Left lung (tissue), 10 donors: ENCODE results near the gene PRSS53. TPM values are rescaled to one million over a fixed set of nuclear protein-coding genes. Genes with fewer than 3 reads are reported as not detected.

Experiments used
- ATAC-seq: fragments of 200-7000 bp; cut with Tn5 transposase; one replicate; pipeline ENCODE4 v1.9.1; 2020; ENCODE audit warnings: moderate library complexity
- DNase-seq, 4 donors: peaks; one replicate each; pipeline ENCODE4 v3.0.0-alpha.2; 2013 to 2020
- H3K27ac ChIP-seq, 2 donors: fragments of 200-600 bp; sonication (generic) in 1 of 2; one replicate each; pipeline versions ENCODE4 v1.5.0 to v1.8.0; 2020 to 2021
- H3K27me3 ChIP-seq, 2 donors: fragments of 200-600 bp; sonication (generic) in 1 of 2; one replicate each; pipeline versions ENCODE4 v1.5.0 to v1.8.0; 2020 to 2021
- H3K36me3 ChIP-seq, 2 donors: fragments of 200-600 bp; sonication (generic) in 1 of 2; one replicate each; pipeline versions ENCODE4 v1.5.0 to v1.8.0; 2020 to 2021
- H3K4me1 ChIP-seq, 2 donors: fragments of 200-600 bp; one replicate each; pipeline ENCODE4 v1.8.0; 2021
- H3K4me3 ChIP-seq, 2 donors: fragments of 200-600 bp; sonication (generic) in 1 of 2; one replicate each; pipeline versions ENCODE4 v1.5.0 to v1.8.0; 2020 to 2021; ENCODE audit warnings: mild to moderate bottlenecking in 1 of 2
- H3K9me3 ChIP-seq, 2 donors: fragments of 200-600 bp; sonication (generic) in 1 of 2; one replicate each; pipeline versions ENCODE4 v1.5.0 to v1.8.0; 2020 to 2021
- intact Hi-C, 2 donors: fragments of 100-400 bp; cut with DNase I; formaldehyde crosslinking; loops; one replicate each; pipeline versions ENCODE4 v1.11.2 to v1.14.2; 2022
- polyA plus RNA-seq, 6 donors: library from polyadenylated mRNA; unstranded; fragments of 120-200 nt; gene quantifications; one replicate each; pipeline ENCODE4 v1.2.1, GENCODE V29; 2013; ENCODE audit not compliant: insufficient read length in 6 of 6
- total RNA-seq, 2 donors: library from RNA; stranded (reverse); fragmentation: NEBNext Ultra II Directional; extraction: Animal tissue kit (Norgen Biotek cat#: 25700); gene quantifications; one replicate each; pipeline ENCODE4 v1.2.1, GENCODE V29; 2021
- TF ChIP-seq, protein P1 (sequence below), 2 donors: fragments of 200-600 bp; sonication (generic) in 1 of 2; IDR thresholded peaks; one replicate each; pipeline versions ENCODE4 v1.5.0 to v1.8.0; 2021; ENCODE audit warnings: antibody characterized with exemption in 2 of 2
- donor health status: DM: no; HTN: yes; CAD: no.
- donor health status: DM: no; HTN: no; CAD: no.

Gene PRSS53
- total and polyA plus RNA-seq, 8 donors, result 0.96 to 2.9 (median 2.2) TPM

DNA sequence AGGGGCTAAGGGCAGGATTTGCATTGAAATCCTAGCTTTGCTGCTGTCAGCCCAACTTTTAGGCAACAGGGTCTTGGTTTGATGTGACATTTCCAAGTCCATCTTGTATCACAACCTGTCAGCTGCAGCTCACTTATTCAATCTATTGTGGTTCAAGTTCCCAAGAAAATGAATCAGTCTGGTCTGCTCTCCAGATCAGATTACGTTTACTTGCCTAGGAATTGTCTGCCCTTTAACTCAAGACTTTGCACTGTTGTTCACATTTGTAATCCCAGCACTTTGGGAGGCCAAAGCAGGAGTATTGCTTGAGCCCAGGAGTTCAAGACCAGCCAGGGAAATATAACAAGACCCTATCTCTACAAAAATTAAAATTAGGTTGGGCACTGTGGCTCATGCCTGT is 45.4 kb downstream of the PRSS53 start:
- Histone ChIP-seq H3K27me3 (no peaks in the 10 kb centered on the region), H3K4me3 (no peak overlapping the region), H3K9me3 (no peaks in the 10 kb centered on the region), H3K36me3 (peaks cover 0 to 55% of the 10 kb centered on the region in 2 donors), H3K4me1 (no peaks in the 10 kb centered on the region), H3K27ac (no peak overlapping the region)
- TF ChIP-seq, protein P1, sequence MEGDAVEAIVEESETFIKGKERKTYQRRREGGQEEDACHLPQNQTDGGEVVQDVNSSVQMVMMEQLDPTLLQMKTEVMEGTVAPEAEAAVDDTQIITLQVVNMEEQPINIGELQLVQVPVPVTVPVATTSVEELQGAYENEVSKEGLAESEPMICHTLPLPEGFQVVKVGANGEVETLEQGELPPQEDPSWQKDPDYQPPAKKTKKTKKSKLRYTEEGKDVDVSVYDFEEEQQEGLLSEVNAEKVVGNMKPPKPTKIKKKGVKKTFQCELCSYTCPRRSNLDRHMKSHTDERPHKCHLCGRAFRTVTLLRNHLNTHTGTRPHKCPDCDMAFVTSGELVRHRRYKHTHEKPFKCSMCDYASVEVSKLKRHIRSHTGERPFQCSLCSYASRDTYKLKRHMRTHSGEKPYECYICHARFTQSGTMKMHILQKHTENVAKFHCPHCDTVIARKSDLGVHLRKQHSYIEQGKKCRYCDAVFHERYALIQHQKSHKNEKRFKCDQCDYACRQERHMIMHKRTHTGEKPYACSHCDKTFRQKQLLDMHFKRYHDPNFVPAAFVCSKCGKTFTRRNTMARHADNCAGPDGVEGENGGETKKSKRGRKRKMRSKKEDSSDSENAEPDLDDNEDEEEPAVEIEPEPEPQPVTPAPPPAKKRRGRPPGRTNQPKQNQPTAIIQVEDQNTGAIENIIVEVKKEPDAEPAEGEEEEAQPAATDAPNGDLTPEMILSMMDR (IDR thresholded peaks at IDR 0.05), result no peak
- DNase-seq (no peak), ATAC-seq (no peak)
- intact Hi-C loops, result no loop called here

DNA sequence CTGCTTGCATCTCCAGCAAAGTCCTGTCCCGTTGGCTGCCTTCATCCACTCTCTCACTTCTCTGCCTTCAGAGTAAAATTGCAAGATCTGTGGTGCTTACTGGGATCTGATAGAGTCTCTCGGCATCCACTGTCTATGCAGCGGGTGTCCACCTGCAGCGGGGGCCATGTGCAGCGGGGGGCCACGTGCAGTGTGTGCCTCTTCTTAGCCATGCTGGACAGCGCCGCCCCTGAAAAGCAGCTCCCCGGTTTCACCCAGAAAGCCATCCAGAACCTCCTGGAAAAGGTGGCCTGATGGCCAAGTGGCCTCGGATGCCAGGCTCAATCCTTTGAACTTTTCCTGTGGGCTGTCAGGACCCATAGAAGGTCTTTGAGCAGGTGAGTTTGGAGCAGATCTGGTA is 45.9 kb downstream of the PRSS53 start:
- TF ChIP-seq, protein P1 (IDR thresholded peaks at IDR 0.05), result no peak
- intact Hi-C loops, result no loop called here
- ATAC-seq (no peak), DNase-seq (no peak)
- peaks cover 0 to 60% of the 10 kb centered on the region in 2 donors for H3K36me3 ChIP-seq
- H3K27me3 ChIP-seq, result no peaks in the 10 kb centered on the region
- no peaks in the 10 kb centered on the region for H3K9me3 ChIP-seq
- H3K4me3 ChIP-seq, result no peak overlapping the region
- no peak overlapping the region for H3K27ac ChIP-seq
- no peaks in the 10 kb centered on the region for H3K4me1 ChIP-seq

DNA sequence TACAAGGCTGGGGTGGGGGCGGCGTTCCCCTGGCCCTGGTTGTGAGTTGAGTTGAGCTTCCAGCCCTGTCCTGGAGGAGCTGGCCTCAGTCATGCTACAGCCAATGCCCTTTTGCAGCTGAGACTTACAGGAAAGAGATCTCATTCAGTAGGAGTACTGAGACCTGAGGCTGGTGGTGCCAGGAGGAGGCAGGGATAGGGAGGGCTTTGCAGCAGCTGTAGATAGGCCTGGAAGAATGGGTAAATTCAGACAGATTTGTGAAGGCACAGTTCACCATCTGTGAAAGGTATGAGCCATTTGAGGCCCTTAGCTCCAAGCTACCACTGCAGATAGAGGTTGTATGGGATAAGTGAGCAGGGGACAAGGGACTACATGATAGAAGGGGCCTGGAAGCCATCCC is 49.8 kb downstream of the PRSS53 start:
- H3K27ac ChIP-seq, result no peak overlapping the region
- H3K27me3 ChIP-seq, result no peaks in the 10 kb centered on the region
- ATAC-seq (no peak), DNase-seq (no peak)
- H3K36me3 ChIP-seq, result peaks cover 0 to 87% of the 10 kb centered on the region in 2 donors
- H3K4me3 ChIP-seq, result no peak overlapping the region
- TF ChIP-seq, protein P1 (IDR thresholded peaks at IDR 0.05), result no peak
- no peaks in the 10 kb centered on the region for H3K9me3 ChIP-seq
- intact Hi-C loops, result no loop called here
- peaks cover 8 to 31% of the 10 kb centered on the region in 2 donors for H3K4me1 ChIP-seq

DNA sequence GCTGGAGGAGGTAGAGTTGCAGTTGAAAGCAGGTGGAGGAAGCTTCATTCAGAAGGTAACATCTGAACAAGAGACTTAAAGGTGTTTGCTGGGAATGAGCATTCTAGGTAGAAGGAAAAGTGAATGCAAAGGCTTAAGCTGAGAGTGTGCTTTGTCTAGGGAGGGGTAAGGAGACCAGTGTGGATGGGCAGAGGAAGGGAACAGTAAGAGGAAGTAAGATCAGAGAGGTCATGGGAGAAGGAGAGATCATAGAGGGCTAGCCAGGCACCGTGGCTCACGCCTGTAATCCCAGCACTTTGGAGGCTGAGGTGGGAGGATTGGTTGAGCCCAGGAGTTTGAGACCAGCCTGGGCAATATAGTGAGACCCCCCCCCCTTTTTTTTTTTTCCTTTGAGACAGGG is 52.1 kb downstream of the PRSS53 start:
- TF ChIP-seq, protein P1 (IDR thresholded peaks at IDR 0.05), result no peak
- no peak overlapping the region for H3K27ac ChIP-seq
- intact Hi-C loops, result no loop called here
- no peaks in the 10 kb centered on the region for H3K27me3 ChIP-seq
- no peak for DNase-seq
- peaks cover 0 to 65% of the 10 kb centered on the region in 2 donors for H3K36me3 ChIP-seq
- ATAC-seq, result no peak
- peaks cover 8 to 39% of the 10 kb centered on the region in 2 donors for H3K4me1 ChIP-seq
- H3K4me3 ChIP-seq, result no peak overlapping the region
- H3K9me3 ChIP-seq, result no peaks in the 10 kb centered on the region

DNA sequence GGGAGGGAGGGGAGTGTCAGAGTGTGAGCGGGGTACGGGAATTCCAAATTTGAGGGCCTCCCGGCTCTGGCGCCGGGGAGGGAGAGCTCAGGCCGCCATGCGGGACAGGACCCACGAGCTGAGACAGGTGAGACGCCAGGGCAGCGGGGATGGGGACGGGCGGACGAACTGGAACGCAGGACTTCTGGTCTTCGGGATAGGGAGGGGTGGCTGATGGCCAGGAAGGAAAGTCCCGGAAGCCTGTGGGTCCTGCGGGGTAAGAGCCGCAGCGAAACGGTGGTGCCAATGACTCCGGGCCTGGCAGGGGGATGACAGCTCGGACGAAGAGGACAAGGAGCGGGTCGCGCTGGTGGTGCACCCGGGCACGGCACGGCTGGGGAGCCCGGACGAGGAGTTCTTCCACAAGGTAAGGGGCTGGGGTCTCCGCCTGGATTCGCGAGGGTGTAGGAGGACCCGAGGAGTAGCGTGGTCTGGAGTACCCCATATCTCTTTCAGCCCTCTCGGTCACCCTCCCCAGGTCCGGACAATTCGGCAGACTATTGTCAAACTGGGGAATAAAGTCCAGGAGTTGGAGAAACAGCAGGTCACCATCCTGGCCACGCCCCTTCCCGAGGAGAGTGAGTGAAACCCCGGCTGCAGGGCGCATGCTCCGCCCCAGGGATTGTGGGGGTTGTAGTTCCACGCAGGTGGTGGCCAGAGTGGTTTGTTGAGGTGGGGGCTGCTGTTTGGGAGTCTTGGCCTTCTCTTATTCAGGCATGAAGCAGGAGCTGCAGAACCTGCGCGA is 54.8 kb downstream of the PRSS53 start:
- H3K27ac ChIP-seq, result peak overlapping the region; percentile 93 to 98
- H3K4me3 ChIP-seq, result peak overlapping the region; percentile 76 to 100
- no peaks in the 10 kb centered on the region for H3K27me3 ChIP-seq
- ATAC-seq (peak; percentile 88), DNase-seq (peak; percentile 78 to 95 (median 91))
- intact Hi-C loops, result no loop called here
- H3K36me3 ChIP-seq, result peaks cover 0 to 37% of the 10 kb centered on the region in 2 donors
- peaks cover 8 to 39% of the 10 kb centered on the region in 2 donors for H3K4me1 ChIP-seq
- TF ChIP-seq, protein P1 (IDR thresholded peaks at IDR 0.05), result no peak
- no peaks in the 10 kb centered on the region for H3K9me3 ChIP-seq

Other genes starting within 250 kb of the PRSS53 start
- 10 to 100 TPM; 25.8 to 29.3 TPM for gene BCL7C, start 194.9 kb downstream of the PRSS53 start, total RNA-seq
- gene BCL7C, start 194.9 kb downstream of the PRSS53 start, polyA plus RNA-seq, result 10 to 100 TPM; 36.0 to 50.5 (median 46.5) TPM
- 1 to 10 TPM; 4.5 to 7.9 TPM for gene CTF1, start 192.3 kb downstream of the PRSS53 start, total RNA-seq
- gene CTF1, start 192.3 kb downstream of the PRSS53 start, polyA plus RNA-seq, result 10 to 100 TPM in 2 of 6 donors, 1 to 10 TPM in 4; 8.8 to 10.5 (median 9.3) TPM
- gene FBXL19, start 165.4 kb downstream of the PRSS53 start, total RNA-seq, result 10 to 100 TPM; 11.2 to 18.7 TPM
- 10 to 100 TPM; 13.8 to 26.8 (median 20.9) TPM for gene FBXL19, start 165.4 kb downstream of the PRSS53 start, polyA plus RNA-seq
- gene ORAI3, start 139.9 kb downstream of the PRSS53 start, total RNA-seq, result 10 to 100 TPM; 20.7 to 23.2 TPM
- 10 to 100 TPM; 16.9 to 20.7 (median 18.6) TPM for gene ORAI3, start 139.9 kb downstream of the PRSS53 start, polyA plus RNA-seq
- 10 to 100 TPM; 12.1 to 16.4 TPM for gene SETD1A, start 131.2 kb downstream of the PRSS53 start, total RNA-seq
- gene SETD1A, start 131.2 kb downstream of the PRSS53 start, polyA plus RNA-seq, result 10 to 100 TPM; 14.7 to 21.5 (median 15.3) TPM
- 10 to 100 TPM; 25.9 to 28.4 TPM for gene HSD3B7, start 103.7 kb downstream of the PRSS53 start, total RNA-seq
- gene HSD3B7, start 103.7 kb downstream of the PRSS53 start, polyA plus RNA-seq, result 1 to 10 TPM; 3.9 to 5.1 (median 4.5) TPM
- gene STX1B, start 78.3 kb downstream of the PRSS53 start, total RNA-seq, result under 1 TPM; 0.47 to 0.50 TPM
- under 1 TPM; 0.24 to 0.85 (median 0.60) TPM for gene STX1B, start 78.3 kb downstream of the PRSS53 start, polyA plus RNA-seq
- gene STX4, start 55.4 kb downstream of the PRSS53 start, total RNA-seq, result 10 to 100 TPM; 65.4 to 84.8 TPM
- gene STX4, start 55.4 kb downstream of the PRSS53 start, polyA plus RNA-seq, result 10 to 100 TPM; 37.7 to 47.6 (median 42.0) TPM
- 10 to 100 TPM; 11.8 to 12.2 TPM for gene ZNF668, start 14.7 kb downstream of the PRSS53 start, total RNA-seq
- gene ZNF668, start 14.7 kb downstream of the PRSS53 start, polyA plus RNA-seq, result 1 to 10 TPM; 3.8 to 5.9 (median 5.4) TPM
- 10 to 100 TPM; 15.1 to 18.1 TPM for gene ZNF646, start 14.5 kb downstream of the PRSS53 start, total RNA-seq
- gene ZNF646, start 14.5 kb downstream of the PRSS53 start, polyA plus RNA-seq, result 10 to 100 TPM; 11.3 to 14.6 (median 12.9) TPM
- 100 to 1,000 TPM in 1 of 2 donors, 10 to 100 TPM in 1; 76.4 to 102 TPM for gene VKORC1, start 5.9 kb upstream of the PRSS53 start, total RNA-seq
- gene VKORC1, start 5.9 kb upstream of the PRSS53 start, polyA plus RNA-seq, result 10 to 100 TPM; 62.0 to 66.5 (median 63.6) TPM
- gene BCKDK, start 19.4 kb upstream of the PRSS53 start, total RNA-seq, result 10 to 100 TPM; 36.1 to 43.8 TPM
- gene BCKDK, start 19.4 kb upstream of the PRSS53 start, polyA plus RNA-seq, result 10 to 100 TPM; 32.8 to 40.9 (median 38.9) TPM
- gene KAT8, start 28.7 kb upstream of the PRSS53 start, total RNA-seq, result 10 to 100 TPM; 49.8 to 55.0 TPM
- 10 to 100 TPM; 59.6 to 74.6 (median 63.9) TPM for gene KAT8, start 28.7 kb upstream of the PRSS53 start, polyA plus RNA-seq
- gene PRSS8, start 46.8 kb upstream of the PRSS53 start, total RNA-seq, result 100 to 1,000 TPM in 1 of 2 donors, 10 to 100 TPM in 1; 61.2 to 129 TPM
- 100 to 1,000 TPM in 5 of 6 donors, 10 to 100 TPM in 1; 98.0 to 123 (median 107) TPM for gene PRSS8, start 46.8 kb upstream of the PRSS53 start, polyA plus RNA-seq
- 1 to 10 TPM; 4.8 to 5.8 TPM for gene PRSS36, start 61.1 kb upstream of the PRSS53 start, total RNA-seq
- 1 to 10 TPM in 5 of 6 donors, under 1 TPM in 1; 0.70 to 3.3 (median 1.9) TPM for gene PRSS36, start 61.1 kb upstream of the PRSS53 start, polyA plus RNA-seq
- 100 to 1,000 TPM; 180 to 259 TPM for gene FUS, start 91.2 kb upstream of the PRSS53 start, total RNA-seq
- gene FUS, start 91.2 kb upstream of the PRSS53 start, polyA plus RNA-seq, result 100 to 1,000 TPM; 663 to 829 (median 794) TPM
- gene PYCARD, start 113.8 kb upstream of the PRSS53 start, total RNA-seq, result 10 to 100 TPM; 46.4 to 59.8 TPM
- gene PYCARD, start 113.8 kb upstream of the PRSS53 start, polyA plus RNA-seq, result 10 to 100 TPM; 13.2 to 21.9 (median 15.5) TPM
- gene TRIM72, start 125.2 kb upstream of the PRSS53 start, total RNA-seq, result under 1 TPM; 0.06 to 0.08 TPM
- gene TRIM72, start 125.2 kb upstream of the PRSS53 start, polyA plus RNA-seq, result under 1 TPM; 0.14 to 0.24 (median 0.18) TPM
- gene PYDC1, start 128.2 kb upstream of the PRSS53 start, total RNA-seq, result not detected
- gene PYDC1, start 128.2 kb upstream of the PRSS53 start, polyA plus RNA-seq, result not detected
- gene ITGAM, start 171.0 kb upstream of the PRSS53 start, total RNA-seq, result 10 to 100 TPM; 44.5 to 91.3 TPM
- 1 to 10 TPM; 2.3 to 5.1 (median 3.2) TPM for gene ITGAM, start 171.0 kb upstream of the PRSS53 start, polyA plus RNA-seq